Endodermal cell (in vitro differentiated cells): ENCODE data around the gene SPRR2E. TPM values are rescaled to one million over a fixed set of nuclear protein-coding genes. Genes with fewer than 3 reads are reported as not detected.

Experiments used
- DNase-seq: peaks from one replicate; pipeline ENCODE4 v3.0.0-alpha.2; 2017
- H3K27ac ChIP-seq: 2 replicates; pipeline ENCODE4 v1.5.1; 2013; ENCODE audit warnings: mild to moderate bottlenecking, low read depth, low read length, moderate library complexity
- H3K27me3 ChIP-seq: 2 replicates; pipeline ENCODE4 v1.6.1; 2013; ENCODE audit warnings: mild to moderate bottlenecking, low read length, moderate library complexity; ENCODE audit not compliant: insufficient read depth, control insufficient read depth, poor library complexity, severe bottlenecking
- H3K36me3 ChIP-seq: 2 replicates; pipeline ENCODE4 v1.7.0; 2013; ENCODE audit warnings: mild to moderate bottlenecking, low read length, moderate library complexity; ENCODE audit not compliant: control insufficient read depth, insufficient read depth
- H3K4me1 ChIP-seq: one replicate; pipeline ENCODE4 v1.7.0; 2013; ENCODE audit warnings: low read length; ENCODE audit not compliant: control insufficient read depth, insufficient read depth
- H3K4me3 ChIP-seq: 2 replicates; pipeline ENCODE4 v1.5.1; 2013; ENCODE audit warnings: mild to moderate bottlenecking, low read length, moderate library complexity
- H3K9ac ChIP-seq: 2 replicates; pipeline ENCODE4 v1.6.1; 2013; ENCODE audit warnings: mild to moderate bottlenecking, low read length, moderate library complexity; ENCODE audit not compliant: poor library complexity, severe bottlenecking; ENCODE audit errors: extremely low read depth
- H3K9me3 ChIP-seq: 2 replicates; pipeline ENCODE4 v1.6.1; 2013; ENCODE audit warnings: mild to moderate bottlenecking, low read length, moderate library complexity; ENCODE audit not compliant: control insufficient read depth
- H3K27ac Mint-ChIP-seq: 2 replicates; pipeline ENCODE4 v1.8.0; 2020; ENCODE audit warnings: mixed read lengths
- H3K27me3 Mint-ChIP-seq: 2 replicates; pipeline ENCODE4 v1.8.0; 2021; ENCODE audit warnings: mild to moderate bottlenecking, mixed read lengths; ENCODE audit not compliant: insufficient read depth
- H3K36me3 Mint-ChIP-seq: 2 replicates; pipeline ENCODE4 v1.8.0; 2020; ENCODE audit warnings: low read depth, mixed read lengths
- H3K4me1 Mint-ChIP-seq: 2 replicates; pipeline ENCODE4 v1.8.0; 2020; ENCODE audit warnings: mixed read lengths
- H3K4me3 Mint-ChIP-seq: 2 replicates; pipeline ENCODE4 v1.8.0; 2020; ENCODE audit warnings: mild to moderate bottlenecking, moderate library complexity, mixed read lengths
- H3K9me3 Mint-ChIP-seq: 2 replicates; pipeline ENCODE4 v1.8.0; 2020; ENCODE audit warnings: mild to moderate bottlenecking, mixed read lengths
- CTCF ChIP-seq: fragments of 200-600 bp; sonication (generic); conservative IDR thresholded peaks from 2 replicates; pipeline ENCODE4 v1.5.0; 2021; ENCODE audit warnings: antibody characterized with exemption, mild to moderate bottlenecking
- WGBS, 2 experiments: methylation state at CpG; one replicate each; pipeline versions ENCODE4 v1.1.5 to v1.1.7; 2013; ENCODE audit warnings: missing lambda C conversion rate in 2 of 2, mixed read lengths in 1 of 2; ENCODE audit not compliant: insufficient coverage in 1 of 2, insufficient read length in 1 of 2; 5-methylcytosine and 5-hydroxymethylcytosine counted together
- long read RNA-seq, 4 experiments: library from polyadenylated mRNA in 2 of 4; library from RNA in 1 of 4; library from capped mRNA in 1 of 4; stranded (forward) in 3 of 4; unstranded in 1 of 4; transcript quantifications; one replicate each; pipeline ENCODE4 v2.0.0, GENCODE V29; 2020 to 2021; ENCODE audit warnings: inconsistent platforms in 1 of 4
- polyA plus RNA-seq, 2 experiments: library from polyadenylated mRNA; stranded (reverse); fragments of 50-300 nt; gene quantifications; one replicate each; pipeline ENCODE4 v1.2.3, GENCODE V29; 2013
- total RNA-seq, 2 donors: library from RNA; stranded (reverse); fragmentation: NEBNext Ultra II Directional in 1 of 2; extraction: Animal tissue kit (Norgen Biotek cat#: 25700) in 1 of 2; gene quantifications; 2 replicates in 1 of 2; 3 replicates in 1 of 2; pipeline ENCODE4 v1.2.1, GENCODE V29; 2021

Gene SPRR2E
- not detected for total RNA-seq
- polyA plus RNA-seq (2013, experiment 1 of 2): not detected
- polyA plus RNA-seq (2013, experiment 2 of 2): not detected
- long read RNA-seq, experiment 1: 0 reads
- long read RNA-seq, experiment 2: 0 reads
- long read RNA-seq, experiment 3: 0 reads
- long read RNA-seq, experiment 4: 0 reads

GRCh38 chr1:153094426-153094825 is at the start of gene SPRR2E:
Gene SPRR2E, minus strand, starts transcription at chr1:153094526. Its CDS starts 775 bp downstream, at chr1:153093751.
- Mint-ChIP-seq H3K4me1 (no peaks in the 10 kb centered on the region), H3K27me3 (no peaks in the 10 kb centered on the region), H3K36me3 (no peaks in the 10 kb centered on the region), H3K27ac (no peak within 1 kb of the TSS), H3K4me3 (no peak within 1 kb of the TSS), H3K9me3 (no peaks in the 10 kb centered on the region)
- Histone ChIP-seq H3K9ac (no peak within 1 kb of the TSS), H3K4me3 (no peak within 1 kb of the TSS), H3K36me3 (no peaks in the 10 kb centered on the region), H3K4me1 (no peaks in the 10 kb centered on the region), H3K27ac (no peak within 1 kb of the TSS), H3K27me3 (no peaks in the 10 kb centered on the region), H3K9me3 (no peaks in the 10 kb centered on the region)
- DNase-seq: no peak
- TF ChIP-seq CTCF: no peak

- no peaks in the 10 kb centered on the region for H3K27me3 ChIP-seq
- Mint-ChIP-seq H3K36me3 (no peaks in the 10 kb centered on the region), H3K27ac (no peak overlapping the region), H3K9me3 (no peaks in the 10 kb centered on the region), H3K4me3 (no peak overlapping the region), H3K4me1 (no peaks in the 10 kb centered on the region), H3K27me3 (no peaks in the 10 kb centered on the region)
- H3K9ac ChIP-seq: no peak overlapping the region
- H3K4me1 ChIP-seq: no peaks in the 10 kb centered on the region
- no peaks in the 10 kb centered on the region for H3K36me3 ChIP-seq
- TF ChIP-seq CTCF: no peak
- H3K27ac ChIP-seq: no peak overlapping the region
- WGBS, 2 experiments: 91 to 100% methylated on average over 1 to 3 of the region's 3 CpGs
- H3K9me3 ChIP-seq: no peaks in the 10 kb centered on the region
- no peak overlapping the region for H3K4me3 ChIP-seq
- DNase-seq: no peak
These were observed 47.1 kb upstream of the SPRR2E start for GRCh38 chr1:153141377-153141776.

- no peak for DNase-seq
- no peak overlapping the region for H3K4me3 Mint-ChIP-seq
- Histone ChIP-seq H3K9me3 (no peaks in the 10 kb centered on the region), H3K9ac (no peak overlapping the region), H3K27me3 (no peaks in the 10 kb centered on the region), H3K4me3 (no peak overlapping the region), H3K27ac (no peak overlapping the region), H3K4me1 (no peaks in the 10 kb centered on the region), H3K36me3 (no peaks in the 10 kb centered on the region)
- no peak overlapping the region for H3K27ac Mint-ChIP-seq
- 88 to 98% methylated on average over 3 of the region's 3 CpGs for WGBS, 2 experiments
- no peaks in the 10 kb centered on the region for H3K36me3 Mint-ChIP-seq
- H3K27me3 Mint-ChIP-seq: no peaks in the 10 kb centered on the region
- no peaks in the 10 kb centered on the region for H3K4me1 Mint-ChIP-seq
- H3K9me3 Mint-ChIP-seq: no peaks in the 10 kb centered on the region
- no peak for TF ChIP-seq CTCF
These were observed 46.2 kb upstream of the SPRR2E start for GRCh38 chr1:153140484-153140883.
